B cell (primary cell): ENCODE results near the gene KLHDC7A. TPM values are rescaled to one million over a fixed set of nuclear protein-coding genes. Genes with fewer than 3 reads are reported as not detected.

ENCODE experiments used
- ATAC-seq: fragments of 200-7000 bp; cut with Tn5 transposase; one replicate; pipeline ENCODE4 v1.10.0; 2021; ENCODE audit warnings: low read depth, mild to moderate bottlenecking, moderate number of reproducible peaks, moderate library complexity
- CTCF ChIA-PET: fragments of 350-600 bp; sonication (Branson Sonifier 250); formaldehyde crosslinking; loops from one replicate; lab custom pipeline; 2021; ENCODE audit warnings: antibody characterized with exemption, inconsistent platforms; lab: Charles Lee
- POLR2A ChIA-PET: fragments of 350-600 bp; sonication (Branson Sonifier 250); formaldehyde crosslinking; loops from one replicate; lab custom pipeline; 2021; ENCODE audit warnings: antibody characterized with exemption; lab: Charles Lee
- DNase-seq: peaks from one replicate; pipeline ENCODE4 v3.0.0; 2013
- H2AFZ ChIP-seq: 2 replicates; pipeline ENCODE4 v1.6.1; 2012; ENCODE audit warnings: mild to moderate bottlenecking, low read depth, low read length; ENCODE audit not compliant: insufficient read depth, poor library complexity, severe bottlenecking
- H3K27ac ChIP-seq, 2 donors: 1 replicate in 1 of 2; 2 replicates in 1 of 2; pipeline ENCODE4 v1.5.1; 2012 to 2013; ENCODE audit warnings: low read length in 2 of 2, mild to moderate bottlenecking in 2 of 2, moderate library complexity in 1 of 2
- H3K27me3 ChIP-seq, 4 experiments: fragments of 200-600 bp in 1 of 4; sonication (generic) in 1 of 4; replicated peaks in 1 of 4; 1 replicate in 2 of 4; 2 replicates in 2 of 4; pipeline versions ENCODE4 v1.6.1 to v1.7.0; 2013 to 2016; ENCODE audit warnings: low read length in 3 of 4, mild to moderate bottlenecking in 2 of 4, mixed read lengths in 1 of 4, moderate library complexity in 1 of 4; ENCODE audit not compliant: insufficient read depth in 4 of 4, control insufficient read depth in 3 of 4; ENCODE audit errors: control extremely low read depth in 1 of 4
- H3K36me3 ChIP-seq, 2 experiments: replicated peaks in 1 of 2; 1 replicate in 1 of 2; 2 replicates in 1 of 2; pipeline versions ENCODE4 v1.6.1 to v1.7.1; 2013; ENCODE audit warnings: low read length in 1 of 2; ENCODE audit not compliant: insufficient read depth in 2 of 2, control insufficient read depth in 1 of 2; ENCODE audit errors: control extremely low read depth in 1 of 2, extremely low read depth in 1 of 2
- H3K4me1 ChIP-seq, 2 donors: fragments of 200-600 bp in 1 of 2; sonication (generic) in 1 of 2; 1 replicate in 1 of 2; 2 replicates in 1 of 2; pipeline versions ENCODE4 v1.5.1 to v1.6.1; 2013 to 2017; ENCODE audit warnings: low read length in 2 of 2; ENCODE audit not compliant: control insufficient read depth in 2 of 2, insufficient read depth in 2 of 2
- H3K4me2 ChIP-seq: replicated peaks from 2 replicates; pipeline ENCODE3; 2012; ENCODE audit warnings: mild to moderate bottlenecking, low read depth, low read length; ENCODE audit not compliant: poor library complexity, severe bottlenecking
- H3K4me3 ChIP-seq, 5 experiments: fragments of 200-600 bp in 1 of 5; sonication (generic) in 1 of 5; 1 replicate in 3 of 5; 2 replicates in 2 of 5; pipeline versions ENCODE4 v1.5.1 to v1.7.0; 2011 to 2016; ENCODE audit warnings: low read length in 4 of 5, mild to moderate bottlenecking in 4 of 5, low read depth in 2 of 5, control low read depth in 1 of 5, moderate library complexity in 1 of 5; ENCODE audit not compliant: insufficient read depth in 1 of 5; ENCODE audit errors: control extremely low read depth in 1 of 5, extremely low read depth in 1 of 5
- H3K79me2 ChIP-seq: fragments of 200-600 bp; sonication (generic); one replicate; pipeline ENCODE4 v1.6.0; 2016; ENCODE audit warnings: low read length; ENCODE audit not compliant: control insufficient read depth, insufficient read depth
- H3K9ac ChIP-seq: fragments of 200-600 bp; sonication (generic); 2 replicates; pipeline ENCODE4 v1.6.1; 2017; ENCODE audit warnings: mild to moderate bottlenecking, low read length, moderate library complexity
- H3K9me3 ChIP-seq, 3 donors: one replicate each; pipeline versions ENCODE4 v1.6.1 to v1.7.1; 2013; ENCODE audit warnings: low read length in 2 of 3; ENCODE audit not compliant: control insufficient read depth in 2 of 3, insufficient read depth in 1 of 3; ENCODE audit errors: control extremely low read depth in 1 of 3
- H4K20me1 ChIP-seq: 2 replicates; pipeline ENCODE4 v1.6.0; 2012; ENCODE audit warnings: mild to moderate bottlenecking, low read length; ENCODE audit not compliant: insufficient read depth, control insufficient read depth, poor library complexity, severe bottlenecking
- H3K27ac Mint-ChIP-seq: one replicate; pipeline ENCODE4 v1.8.0; 2021; ENCODE audit warnings: mixed read lengths
- H3K27me3 Mint-ChIP-seq: one replicate; pipeline ENCODE4 v1.8.0; 2021; ENCODE audit warnings: mixed read lengths
- H3K4me1 Mint-ChIP-seq: one replicate; pipeline ENCODE4 v1.8.0; 2021; ENCODE audit warnings: mixed read lengths
- H3K4me3 Mint-ChIP-seq: one replicate; pipeline ENCODE4 v1.8.0; 2021; ENCODE audit warnings: mixed read lengths
- H3K9me3 Mint-ChIP-seq: one replicate; pipeline ENCODE4 v1.8.0; 2022; ENCODE audit warnings: mixed read lengths; ENCODE audit not compliant: insufficient read depth
- EZH2 ChIP-seq: IDR thresholded peaks from 2 replicates; pipeline ENCODE4 v1.6.1; 2012; ENCODE audit warnings: borderline replicate concordance, low read depth, mild to moderate bottlenecking, moderate library complexity, low read length; ENCODE audit not compliant: insufficient read depth, poor library complexity, severe bottlenecking
- WGBS: methylation state at CpG from one replicate; pipeline ENCODE4 v1.1.5; 2013; ENCODE audit warnings: missing lambda C conversion rate; ENCODE audit not compliant: insufficient coverage; 5-methylcytosine and 5-hydroxymethylcytosine counted together
- intact Hi-C: fragments of 100-400 bp; cut with micrococcal nuclease; formaldehyde crosslinking; loops from one replicate; pipeline ENCODE4 v1.10.0; 2022
- polyA plus RNA-seq: library from polyadenylated mRNA; depleted of rRNA; stranded (reverse); fragments of >200 nt; gene quantifications from 2 replicates; pipeline ENCODE4 v1.2.3, GENCODE V29; 2012
- total RNA-seq, 2 donors: library from RNA; stranded (reverse); fragments of 120-200 nt in 1 of 2; gene quantifications; 1 replicate in 1 of 2; 2 replicates in 1 of 2; pipeline versions ENCODE4 v1.2.3 to v1.2.4, GENCODE V29; 2013 to 2022
- TF ChIP-seq, protein P1 (sequence below): fragments of 200-600 bp; IDR thresholded peaks from one replicate; pipeline ENCODE4 v1.8.0; 2022; ENCODE audit warnings: antibody characterized with exemption, mild to moderate bottlenecking

Gene KLHDC7A
- total and polyA plus RNA-seq, 2 donors (not counting 1 experiment from before 2014, with no cell fraction given): not detected

- Mint-ChIP-seq H3K27me3 (peaks cover 16% of the 10 kb centered on the region), H3K27ac (no peak overlapping the region), H3K9me3 (peaks cover 8% of the 10 kb centered on the region), H3K4me1 (no peaks in the 10 kb centered on the region), H3K4me3 (no peak overlapping the region)
- H3K9me3 ChIP-seq: peaks cover 2 to 12% (median 4%) of the 10 kb centered on the region in 3 donors
- intact Hi-C loops: no loop called here
- no peak overlapping the region for H3K9ac ChIP-seq
- no peaks in the 10 kb centered on the region for H4K20me1 ChIP-seq
- H3K4me3 ChIP-seq: no peak overlapping the region
- no peaks in the 10 kb centered on the region for H3K36me3 ChIP-seq
- TF ChIP-seq, protein P1, sequence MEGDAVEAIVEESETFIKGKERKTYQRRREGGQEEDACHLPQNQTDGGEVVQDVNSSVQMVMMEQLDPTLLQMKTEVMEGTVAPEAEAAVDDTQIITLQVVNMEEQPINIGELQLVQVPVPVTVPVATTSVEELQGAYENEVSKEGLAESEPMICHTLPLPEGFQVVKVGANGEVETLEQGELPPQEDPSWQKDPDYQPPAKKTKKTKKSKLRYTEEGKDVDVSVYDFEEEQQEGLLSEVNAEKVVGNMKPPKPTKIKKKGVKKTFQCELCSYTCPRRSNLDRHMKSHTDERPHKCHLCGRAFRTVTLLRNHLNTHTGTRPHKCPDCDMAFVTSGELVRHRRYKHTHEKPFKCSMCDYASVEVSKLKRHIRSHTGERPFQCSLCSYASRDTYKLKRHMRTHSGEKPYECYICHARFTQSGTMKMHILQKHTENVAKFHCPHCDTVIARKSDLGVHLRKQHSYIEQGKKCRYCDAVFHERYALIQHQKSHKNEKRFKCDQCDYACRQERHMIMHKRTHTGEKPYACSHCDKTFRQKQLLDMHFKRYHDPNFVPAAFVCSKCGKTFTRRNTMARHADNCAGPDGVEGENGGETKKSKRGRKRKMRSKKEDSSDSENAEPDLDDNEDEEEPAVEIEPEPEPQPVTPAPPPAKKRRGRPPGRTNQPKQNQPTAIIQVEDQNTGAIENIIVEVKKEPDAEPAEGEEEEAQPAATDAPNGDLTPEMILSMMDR: no peak
- TF ChIP-seq EZH2: no peak
- no peaks in the 10 kb centered on the region for H3K4me1 ChIP-seq
- no peaks in the 10 kb centered on the region for H3K27me3 ChIP-seq
- CTCF ChIA-PET: no interaction called here
- H3K27ac ChIP-seq: no peak overlapping the region
- H3K4me2 ChIP-seq: no peak overlapping the region
- DNase-seq: no peak
- no peak for ATAC-seq
- H3K79me2 ChIP-seq: no peaks in the 10 kb centered on the region
- no peak overlapping the region for H2AFZ ChIP-seq
- POLR2A ChIA-PET: no interaction called here
- 97% methylated on average over 3 of the region's 5 CpGs for WGBS
Observed at GRCh38 chr1:18511149-18511873, 30.6 kb downstream of the KLHDC7A start.

GRCh38 chr1:18511874-18512150 is 31.1 kb downstream of the KLHDC7A start:
- no peak overlapping the region for H3K4me2 ChIP-seq
- no peak overlapping the region for H3K4me3 ChIP-seq
- TF ChIP-seq EZH2: no peak
- TF ChIP-seq, protein P1: no peak
- no peak for ATAC-seq
- H3K9me3 ChIP-seq: peaks cover 3 to 16% (median 4%) of the 10 kb centered on the region in 3 donors
- POLR2A ChIA-PET: no interaction called here
- H3K27me3 ChIP-seq: no peaks in the 10 kb centered on the region
- Mint-ChIP-seq H3K4me1 (no peaks in the 10 kb centered on the region), H3K27ac (no peak overlapping the region), H3K9me3 (peaks cover 8% of the 10 kb centered on the region), H3K27me3 (peaks cover 16% of the 10 kb centered on the region), H3K4me3 (no peak overlapping the region)
- intact Hi-C loops: no loop called here
- no peak overlapping the region for H2AFZ ChIP-seq
- WGBS: 79% methylated on average over 5 of the region's 5 CpGs
- no peak overlapping the region for H3K27ac ChIP-seq
- H4K20me1 ChIP-seq: no peaks in the 10 kb centered on the region
- DNase-seq: no peak
- H3K4me1 ChIP-seq: no peaks in the 10 kb centered on the region
- no peaks in the 10 kb centered on the region for H3K79me2 ChIP-seq
- H3K9ac ChIP-seq: no peak overlapping the region
- CTCF ChIA-PET: no interaction called here
- no peaks in the 10 kb centered on the region for H3K36me3 ChIP-seq
